Left ventricle myocardium superior (tissue), 1 donor: ENCODE data around the gene KRT72. TPM values are rescaled to one million over a fixed set of nuclear protein-coding genes. Genes with fewer than 3 reads are reported as not detected.
"Not testable (repeated sequence)": the region's sequence is repeated elsewhere in the genome, so short reads cannot be mapped to it uniquely, and the experiment has no call there.

Experiments used
- ATAC-seq: fragments of 200-7000 bp; cut with Tn5 transposase; one replicate; pipeline ENCODE4 v1.9.1; 2020; ENCODE audit warnings: mild to moderate bottlenecking, moderate library complexity
- DNase-seq: peaks from one replicate; pipeline ENCODE4 v3.0.0-alpha.2; 2020
- intact Hi-C: fragments of 100-400 bp; cut with micrococcal nuclease; formaldehyde crosslinking; loops from one replicate; pipeline ENCODE4 v1.11.0; 2022
- total RNA-seq: library from RNA; stranded (reverse); fragmentation: NEBNext Ultra II Directional; extraction: Animal tissue kit (Norgen Biotek cat#: 25700); gene quantifications from one replicate; pipeline ENCODE4 v1.2.1, GENCODE V29; 2021
- donor health status: DM: no; HTN: yes; CAD: no; lungs with severe emphysema.

KRT72 gene
- total RNA-seq, 1 donor from 2014 or later = not detected

DNA sequence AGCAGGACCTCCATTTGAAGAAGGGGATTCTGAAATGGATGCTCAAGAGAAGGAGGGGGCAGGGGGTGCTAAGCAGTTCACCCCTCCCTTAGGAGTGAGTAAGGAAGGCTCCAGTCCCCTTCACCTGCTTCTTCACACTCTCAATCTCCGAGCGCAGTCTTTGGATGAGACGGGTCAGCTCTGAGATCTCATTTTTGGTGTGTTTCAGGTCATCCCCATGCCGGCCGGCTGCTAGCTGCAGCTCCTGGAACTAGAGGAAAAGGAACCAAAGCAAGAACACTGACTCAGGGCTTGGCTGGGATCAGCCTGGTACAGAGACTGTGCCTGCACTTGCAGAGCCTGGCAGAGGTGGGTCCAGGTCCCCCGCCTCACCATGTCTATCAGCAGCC lies 9.8 kb upstream of the KRT72 start:
- DNase-seq = no peak
- ATAC-seq = no peak
- intact Hi-C loops = no loop called here

- ATAC-seq (no peak), DNase-seq (no peak)
- intact Hi-C loops = no loop called here
Measured at GRCh38 chr12:52608826-52609630, 7.8 kb upstream of the KRT72 start.

DNA sequence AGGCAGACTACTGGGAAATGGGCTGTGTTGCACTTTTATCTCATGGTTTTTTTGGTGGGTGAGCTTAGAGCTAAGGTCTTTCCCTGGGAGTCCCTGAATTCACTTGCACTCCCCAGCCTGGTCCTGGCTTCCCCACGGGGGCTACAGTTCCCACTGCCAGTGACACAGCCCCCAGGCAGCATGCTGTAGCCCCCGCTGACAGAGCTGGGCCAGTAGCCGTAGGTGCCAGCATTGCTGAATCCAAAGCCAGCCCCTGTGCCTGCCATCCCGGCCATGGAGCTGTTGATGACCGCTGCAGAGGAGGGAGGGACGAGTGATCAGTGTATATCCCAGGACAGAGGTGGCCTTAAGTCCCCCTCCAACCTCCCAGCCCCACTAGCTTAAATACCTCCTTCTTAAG lies 6.9 kb upstream of the KRT72 start:
- DNase-seq = no peak
- ATAC-seq = no peak
- intact Hi-C loops = no loop called here

DNA sequence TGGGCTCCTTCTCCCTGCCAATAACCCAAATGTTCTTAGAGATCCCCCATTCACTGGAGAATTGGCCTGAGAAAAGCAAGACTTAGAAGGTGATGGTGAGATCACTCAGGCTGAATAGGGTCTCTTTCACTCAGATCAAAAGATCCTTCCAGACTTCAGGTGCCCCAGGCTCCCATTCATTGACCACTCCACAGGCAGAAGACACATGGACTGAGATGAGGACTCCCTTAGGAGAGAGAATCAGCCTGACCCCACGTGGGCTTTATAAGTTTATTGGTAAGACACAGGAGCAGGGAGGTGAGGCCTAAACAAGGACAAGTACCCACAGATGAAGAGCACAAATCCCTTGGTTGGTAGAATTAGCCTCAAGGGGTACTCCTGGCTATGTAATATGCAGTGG lies 6.1 kb upstream of the KRT72 start:
- ATAC-seq (no peak), DNase-seq (no peak)
- intact Hi-C loops = no loop called here

DNA sequence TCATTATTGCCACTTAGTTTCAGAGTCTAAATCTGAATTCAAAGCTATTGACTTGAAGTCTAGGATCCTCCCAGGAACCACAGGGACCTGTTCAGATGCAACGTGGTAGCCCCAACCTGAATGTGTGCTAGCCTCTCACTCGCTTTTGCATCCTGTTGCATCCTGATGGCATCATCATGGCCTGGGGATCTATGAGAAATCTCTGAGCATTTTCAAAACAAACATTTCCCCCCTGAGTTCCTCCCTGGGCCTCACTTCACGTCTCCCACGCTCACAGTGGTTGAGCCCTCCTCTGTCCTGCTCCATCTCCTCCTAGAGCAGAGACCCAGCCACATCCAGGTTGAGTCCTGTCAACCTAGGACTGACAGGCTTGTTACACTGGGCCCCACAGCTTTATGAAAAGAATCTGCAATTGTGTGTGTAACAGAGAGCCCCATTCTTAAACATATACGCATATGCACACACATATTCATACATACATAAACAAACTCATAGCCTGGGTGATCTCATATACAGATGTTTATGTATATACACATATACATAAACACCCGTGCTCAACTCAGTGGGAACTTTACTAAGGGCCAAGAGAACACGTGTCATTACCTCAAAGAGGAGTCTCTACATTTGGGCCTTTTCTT lies 5.4 kb upstream of the KRT72 start:
- ATAC-seq (no peak), DNase-seq (no peak)
- intact Hi-C loops = no loop called here

DNA sequence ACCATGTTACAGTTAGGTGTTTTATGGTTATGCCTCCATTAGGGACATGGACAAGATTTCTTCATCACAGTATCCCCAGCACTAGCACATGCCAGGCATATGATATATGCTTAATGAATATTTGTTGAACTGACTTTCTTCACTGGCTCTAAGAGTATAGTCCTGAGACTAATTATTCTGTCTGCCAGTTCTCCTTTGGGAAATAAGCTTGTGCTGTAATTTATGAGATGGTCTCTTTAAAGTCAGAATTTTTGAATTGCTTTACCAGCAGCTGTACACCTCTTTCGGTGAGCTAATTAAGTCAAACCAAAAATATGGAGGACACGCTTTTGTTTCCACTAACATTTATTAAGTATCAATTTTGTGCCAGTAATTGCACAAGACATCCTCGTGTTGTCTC lies 4.8 kb upstream of the KRT72 start:
- ATAC-seq = no peak
- intact Hi-C loops = no loop called here
- no peak for DNase-seq

GRCh38 chr12:52605542-52605941 lies 4.3 kb upstream of the KRT72 start:
- no peak for DNase-seq
- ATAC-seq = no peak
- intact Hi-C loops = no loop called here

DNA sequence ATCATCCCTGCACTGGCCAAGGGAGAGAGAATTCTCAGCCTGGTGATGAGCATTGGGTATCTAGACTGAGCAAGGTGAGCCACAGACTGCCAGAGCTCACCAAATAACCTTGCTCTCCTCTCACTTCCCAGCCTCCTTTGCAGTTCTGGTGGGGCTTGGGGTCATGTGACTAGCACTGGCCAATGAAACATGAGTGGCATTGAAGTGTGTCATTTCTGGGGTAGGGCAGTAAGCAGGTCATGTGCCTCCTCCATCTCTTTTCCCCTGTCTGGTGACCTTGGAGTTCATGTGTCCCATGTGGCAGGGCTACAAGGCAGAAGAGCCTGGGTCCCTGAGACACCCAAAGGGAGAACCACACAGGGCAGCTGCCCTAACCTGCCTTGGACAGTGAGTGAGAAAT lies 3.6 kb upstream of the KRT72 start:
- intact Hi-C loops = no loop called here
- ATAC-seq (no peak), DNase-seq (no peak)

- ATAC-seq = no peak
- intact Hi-C loops = no loop called here
Measured at GRCh38 chr12:52603314-52603713, 2.1 kb upstream of the KRT72 start.

DNA sequence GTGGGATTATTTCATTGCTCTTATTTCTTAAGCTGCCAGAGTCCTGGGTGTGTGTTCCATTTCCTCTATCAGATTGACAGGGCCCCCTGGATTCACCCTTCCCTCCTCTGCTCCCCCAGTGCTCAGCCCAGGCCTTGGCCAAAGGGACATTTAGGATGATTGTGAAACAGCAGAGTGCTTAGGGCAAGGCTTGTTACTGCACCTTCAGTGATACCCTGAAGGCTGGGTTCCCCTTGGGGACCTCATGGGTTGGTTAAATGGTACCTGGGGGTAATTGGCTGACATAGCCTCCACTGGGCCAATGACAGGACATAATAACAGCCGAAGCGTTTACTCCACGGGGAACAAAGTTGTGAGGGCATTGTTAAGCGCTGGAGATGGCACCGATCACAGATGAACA lies 1.3 kb upstream of the KRT72 start:
- intact Hi-C loops = no loop called here
- ATAC-seq (no peak), DNase-seq (no peak)

More at GRCh38 chr12:52603314-52603713, 2.1 kb upstream of the KRT72 start:
- DNase-seq = no peak

- intact Hi-C loops = no loop called here
- DNase-seq = no peak
- no peak for ATAC-seq
Measured at GRCh38 chr12:52601671-52602070, 408 bp upstream of the KRT72 start.

GRCh38 chr12:52600475-52600874 lies 788 bp downstream of the KRT72 start:
- intact Hi-C loops = no loop called here
- no peak for DNase-seq
- no peak for ATAC-seq

GRCh38 chr12:52600071-52600470 lies 1.2 kb downstream of the KRT72 start:
- DNase-seq (no peak), ATAC-seq (no peak)
- intact Hi-C loops = no loop called here

DNA sequence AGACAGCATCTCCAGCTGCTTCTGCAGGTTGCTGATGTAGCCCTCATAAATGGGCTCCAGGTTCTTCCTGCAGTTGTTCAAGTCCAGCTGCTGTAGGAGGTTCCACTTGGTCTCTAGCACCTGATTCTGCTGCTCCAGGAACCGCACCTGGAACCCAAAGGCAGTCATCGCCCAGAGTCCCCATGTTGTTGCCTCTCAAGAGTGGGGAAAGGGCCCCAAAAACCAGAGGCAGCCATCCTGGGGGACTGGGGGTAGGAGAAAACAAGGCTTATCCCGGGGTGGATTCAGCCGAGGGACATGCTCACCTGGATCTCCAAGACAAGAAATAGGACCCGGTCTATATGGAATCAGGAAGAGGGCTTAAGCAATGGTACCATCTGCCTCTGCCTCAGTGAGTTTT lies 2.3 kb downstream of the KRT72 start:
- intact Hi-C loops = no loop called here
- ATAC-seq (no peak), DNase-seq (no peak)

- DNase-seq, intact Hi-C loops, ATAC-seq: not testable (repeated sequence)
Measured at GRCh38 chr12:52594237-52594636, 7.0 kb downstream of the KRT72 start.

DNA sequence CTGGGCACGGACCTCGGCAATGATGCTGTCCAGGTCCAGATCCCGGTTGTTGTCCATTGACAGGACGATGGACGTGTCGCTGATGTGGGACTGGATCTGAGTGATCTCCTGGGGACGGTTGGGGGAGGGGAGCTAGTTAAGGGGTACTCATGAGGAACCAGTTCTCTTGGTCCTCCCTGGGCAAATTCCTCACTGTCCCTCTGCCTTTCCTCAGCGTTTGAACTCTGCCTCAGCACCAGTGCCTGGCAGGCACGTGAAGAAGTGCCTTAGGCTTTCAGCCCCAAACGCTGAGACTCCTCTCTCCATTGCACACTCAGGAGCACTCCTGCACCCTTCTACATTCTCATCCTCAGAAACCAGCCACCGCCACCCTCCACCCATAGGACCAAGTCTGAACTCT lies 9.7 kb downstream of the KRT72 start:
- intact Hi-C loops = no loop called here
- no peak for DNase-seq
- ATAC-seq = no peak

DNA sequence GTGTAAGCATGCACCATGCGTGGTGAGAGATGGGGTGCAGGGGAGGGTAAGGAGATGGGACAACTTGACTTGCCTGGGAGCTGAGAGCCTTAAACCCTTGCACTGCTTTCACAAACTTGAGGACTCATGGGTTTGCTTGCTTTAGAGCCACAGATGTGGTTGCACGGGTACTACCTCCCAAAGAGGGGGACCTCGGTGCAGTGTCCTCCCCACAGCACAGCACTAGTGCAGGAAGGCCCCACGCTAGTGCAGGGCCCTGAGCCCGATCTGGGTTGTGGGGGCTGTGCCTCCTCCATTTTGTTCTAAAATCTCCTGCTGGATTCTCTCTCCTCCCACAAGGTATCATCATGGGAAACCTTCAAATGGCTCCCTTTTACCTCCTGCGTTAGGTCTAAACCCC lies 11.2 kb downstream of the KRT72 start:
- DNase-seq = no peak
- intact Hi-C loops = no loop called here
- ATAC-seq = no peak

DNA sequence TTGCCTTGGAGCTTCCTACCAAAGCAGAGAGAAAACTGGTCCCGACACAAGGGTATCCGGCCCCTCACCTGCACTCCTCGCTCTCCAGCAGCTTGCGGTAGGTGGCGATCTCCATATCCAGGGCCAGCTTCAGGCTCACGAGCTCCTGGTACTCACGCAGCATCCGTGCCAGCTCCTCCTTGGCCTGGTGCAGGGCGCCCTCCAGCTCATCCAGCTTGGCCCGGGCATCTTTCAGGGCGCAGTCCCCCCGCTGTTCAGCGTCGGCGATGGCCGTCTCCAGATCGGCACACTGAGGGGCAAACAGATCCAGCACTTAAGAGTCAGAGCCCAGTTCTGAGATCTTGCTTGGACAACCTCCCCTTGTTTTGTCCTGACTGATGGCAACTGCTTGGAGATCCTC lies 13.7 kb downstream of the KRT72 start:
- DNase-seq (no peak), ATAC-seq (no peak)
- intact Hi-C loops = no loop called here

DNA sequence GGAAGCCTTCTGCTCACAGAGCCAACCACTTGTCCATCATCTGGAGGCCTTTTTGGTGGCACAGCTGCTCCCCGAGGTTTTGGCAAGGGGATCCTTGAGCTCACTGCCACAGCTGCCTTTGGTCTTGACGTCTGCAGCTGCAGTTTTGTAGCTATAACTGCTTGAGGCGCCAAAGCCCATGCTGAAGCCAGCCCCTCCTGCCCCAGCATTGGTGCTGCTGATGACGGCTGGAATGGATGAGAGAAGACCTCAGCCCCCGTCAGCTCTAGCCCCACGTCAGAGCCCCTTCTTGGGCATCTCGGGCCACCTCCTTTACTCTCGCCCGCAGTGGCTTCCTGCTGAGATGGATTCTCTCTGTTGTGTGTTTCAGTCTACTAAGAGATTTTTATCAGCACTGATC lies 15.3 kb downstream of the KRT72 start:
- intact Hi-C loops = no loop called here
- DNase-seq = no peak
- ATAC-seq = no peak

GRCh38 chr12:52585066-52585465 lies 16.2 kb downstream of the KRT72 start:
- ATAC-seq = no peak
- intact Hi-C loops = no loop called here
- DNase-seq = no peak

DNA sequence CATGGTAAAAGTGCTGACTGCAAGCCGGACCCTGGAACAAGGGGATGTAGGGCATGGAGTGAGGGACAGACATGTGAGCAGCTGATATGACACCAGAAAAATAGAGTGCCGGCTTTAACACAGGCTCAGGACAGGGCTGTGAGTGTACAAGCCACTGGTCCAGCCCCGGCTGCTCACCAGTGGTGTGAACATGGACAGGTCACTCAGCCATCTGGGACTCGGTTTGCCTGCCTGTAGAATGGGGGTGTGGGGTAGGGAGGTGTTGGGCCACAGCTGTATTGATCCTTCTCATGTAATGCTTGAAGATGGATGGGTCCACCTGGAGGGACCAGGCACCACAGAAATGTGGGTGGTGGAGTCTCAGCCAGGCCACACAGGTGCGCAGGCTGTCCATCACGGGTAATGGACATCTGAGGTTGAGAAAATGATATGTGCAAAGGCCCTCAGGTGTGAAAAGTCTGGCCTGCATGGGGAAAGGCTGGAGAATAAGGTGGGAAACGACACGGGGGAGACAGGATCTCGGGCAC lies 17.0 kb downstream of the KRT72 start:
- intact Hi-C loops = loop anchor here (5.0 kb wide), 1 partner anchor 293 kb away; no protein-coding TSS in a partner anchor
- DNase-seq = no peak
- no peak for ATAC-seq
